ENCODE data around the gene IPP.
A peak's percentile ranks its signal among the peaks of the same experiment; 100 is the strongest.
"Not testable (repeated sequence)": the region's sequence is repeated elsewhere in the genome, so short reads cannot be mapped to it uniquely, and the experiment has no call there.

IPP gene

DNA sequence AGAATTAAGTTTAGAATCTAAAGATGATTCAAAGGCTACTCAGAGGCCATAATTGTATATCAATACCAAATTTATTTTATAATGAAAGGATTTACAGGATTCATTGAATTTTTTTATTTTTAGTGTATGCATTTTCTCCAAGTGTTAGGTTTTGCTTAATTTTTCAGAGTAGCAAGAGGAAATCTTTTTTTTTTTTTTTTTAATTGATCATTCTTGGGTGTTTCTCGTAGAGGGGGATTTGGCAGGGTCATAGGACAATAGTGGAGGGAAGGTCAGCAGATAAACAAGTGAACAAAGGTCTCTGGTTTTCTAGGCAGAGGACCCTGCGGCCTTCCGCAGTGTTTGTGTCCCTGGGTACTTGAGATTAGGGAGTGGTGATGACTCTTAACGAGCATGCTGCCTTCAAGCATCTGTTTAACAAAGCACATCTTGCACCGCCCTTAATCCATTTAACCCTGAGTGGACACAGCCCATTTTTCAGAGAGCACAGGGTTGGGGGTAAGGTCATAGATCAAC, 10.8 kb downstream of the IPP start:
- DNase-seq (ENCODE audit: low read depth in 2 of 2): not testable (repeated sequence)

DNA sequence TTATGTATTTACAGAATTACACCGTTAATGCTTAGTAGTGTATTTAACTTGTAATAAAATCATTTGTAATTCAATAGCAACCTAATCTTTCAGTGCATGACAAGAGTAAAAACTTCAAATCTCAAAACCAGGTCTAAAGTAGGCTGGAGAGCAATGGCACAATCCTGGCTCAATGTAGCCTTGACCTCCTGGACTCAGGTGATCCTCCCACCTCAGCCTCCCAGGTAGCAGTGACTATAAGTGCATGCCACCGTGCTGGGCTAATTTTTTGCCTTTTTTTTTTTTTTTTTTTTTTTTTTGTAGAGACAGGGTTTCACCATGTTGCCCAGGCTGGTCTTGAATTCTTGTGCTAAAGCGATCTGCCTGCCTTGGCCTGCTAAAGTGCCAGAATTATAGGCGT, 11.3 kb downstream of the IPP start:
- no peak for DNase-seq (ENCODE audit: low read depth in 2 of 2)

DNA sequence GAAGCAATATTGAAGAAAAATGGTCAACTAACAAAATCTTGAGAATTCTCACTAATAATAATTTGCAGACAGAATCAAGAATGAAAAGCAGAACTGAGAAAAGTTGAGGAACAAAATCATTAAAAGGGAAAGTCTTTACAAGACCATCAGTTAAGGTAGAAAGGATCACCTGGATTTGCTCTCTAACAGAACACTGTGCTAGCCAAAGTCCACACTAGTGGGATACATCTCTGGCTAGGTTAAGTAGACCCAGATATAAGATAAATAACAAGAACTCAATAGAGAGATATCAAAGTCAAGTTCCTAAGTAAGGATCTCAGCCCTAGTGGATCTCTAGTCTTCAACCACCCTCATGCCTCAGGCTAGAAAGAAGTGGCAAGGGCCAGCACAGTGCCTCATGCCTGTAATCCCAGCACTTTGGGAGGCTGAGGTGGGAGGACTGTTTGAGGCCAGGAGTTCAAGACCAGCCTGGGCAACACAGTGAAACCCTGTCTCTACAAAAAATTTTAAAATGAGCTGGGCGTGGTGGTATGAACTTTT, 19.6 kb downstream of the IPP start:
- no peak for DNase-seq (ENCODE audit: low read depth in 2 of 2)

DNA sequence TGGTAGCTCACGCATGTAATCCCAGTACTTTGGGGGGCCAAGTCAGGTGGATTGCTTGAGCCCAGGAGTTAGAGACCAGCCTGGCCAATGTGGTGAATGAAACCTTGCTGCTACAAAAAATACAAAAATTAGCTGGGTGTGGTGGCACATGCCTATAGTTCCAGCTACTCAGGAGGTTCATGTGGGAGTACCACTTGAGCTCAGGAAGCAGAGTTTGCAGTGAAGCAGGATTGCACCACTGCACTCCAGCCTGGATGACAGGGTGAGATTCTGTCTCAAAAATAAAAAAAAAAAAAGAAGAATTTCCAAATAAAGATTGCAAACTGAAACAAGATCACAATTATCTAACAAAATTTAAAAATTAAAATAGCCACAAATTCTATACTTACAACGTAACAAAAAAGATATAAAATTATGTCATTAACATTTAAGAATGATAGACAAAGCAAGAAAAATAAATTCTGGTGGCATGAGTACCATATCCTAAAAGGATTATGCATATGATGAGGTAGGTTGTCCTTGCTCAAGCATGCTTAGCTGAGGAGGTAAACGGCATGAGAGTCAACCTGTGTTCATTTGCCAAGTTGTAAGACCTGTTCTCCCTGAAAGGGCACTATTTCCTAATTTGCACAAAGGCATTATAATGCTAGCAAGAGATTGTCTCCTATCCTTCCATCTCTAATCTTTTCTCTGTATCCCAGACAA, 20.2 kb downstream of the IPP start:
- DNase-seq (ENCODE audit: low read depth in 2 of 2): no peak

DNA sequence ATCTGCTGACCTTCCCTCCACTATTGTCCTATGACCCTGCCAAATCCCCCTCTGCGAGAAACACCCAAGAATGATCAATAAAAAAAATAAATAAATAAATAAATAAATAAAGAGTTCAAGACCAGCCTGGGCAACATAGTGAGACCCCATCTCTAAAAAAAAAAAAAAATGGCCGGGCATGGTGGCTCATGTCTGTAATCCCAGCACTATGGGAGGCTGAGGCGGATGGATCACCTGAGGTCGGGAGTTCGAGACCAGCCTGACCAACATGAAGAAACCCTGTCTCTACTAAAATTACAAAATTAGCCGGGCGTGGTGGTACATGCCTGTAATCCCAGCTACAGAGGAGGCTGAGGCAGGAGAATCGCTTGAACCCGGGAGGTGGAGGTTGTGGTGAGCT, 24.4 kb downstream of the IPP start:
- not testable (repeated sequence) for DNase-seq (ENCODE audit: low read depth in 2 of 2)

DNA sequence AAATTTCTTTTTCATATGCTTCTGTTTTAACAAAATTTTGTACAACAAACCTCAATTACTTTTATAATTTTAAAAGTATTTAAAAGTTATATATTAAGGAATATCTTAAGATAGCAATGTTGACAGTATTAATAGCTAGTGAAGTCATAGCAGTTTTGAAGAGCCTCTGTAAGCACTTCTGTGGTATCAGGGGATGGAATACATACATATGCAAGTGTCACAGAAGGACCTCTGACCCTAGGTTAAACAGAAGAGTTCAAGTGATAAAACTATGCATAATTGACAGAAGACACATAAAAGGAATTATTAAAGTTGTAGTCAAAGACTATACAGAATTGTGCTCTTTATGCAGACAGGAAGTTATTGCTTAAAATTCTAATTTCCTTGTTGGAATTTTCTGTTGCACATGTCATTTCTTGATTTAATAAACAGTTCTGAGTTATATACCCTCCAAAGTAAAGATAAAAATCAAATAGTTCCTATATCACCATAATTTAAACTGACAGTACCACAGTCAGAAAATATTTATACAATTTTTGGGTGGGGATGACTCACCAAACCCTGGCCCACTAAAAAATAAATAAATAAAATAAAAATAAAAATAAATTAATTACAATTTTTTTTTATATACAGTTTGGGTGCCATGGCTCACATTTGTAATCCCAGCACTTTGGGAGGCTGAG, 27.1 kb downstream of the IPP start:
- DNase-seq (ENCODE audit: low read depth in 2 of 2): no peak

DNA sequence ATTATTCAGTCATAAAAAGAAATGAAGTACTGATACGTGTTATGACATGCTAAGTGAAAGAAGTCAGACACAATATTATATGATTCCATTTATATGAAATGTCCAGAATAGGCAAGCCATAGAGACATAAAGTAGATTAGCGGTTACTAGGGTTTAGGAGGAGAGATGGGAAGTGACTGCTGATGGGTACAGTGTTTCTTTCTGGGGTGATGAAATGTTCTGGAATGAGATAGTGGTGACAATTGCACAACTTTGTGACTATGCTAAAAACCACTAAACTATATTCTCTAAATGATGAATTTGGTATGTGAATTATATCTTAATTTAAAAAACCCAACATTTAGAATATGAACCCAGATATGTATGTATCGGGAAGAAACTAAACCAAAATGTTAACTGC, 27.6 kb downstream of the IPP start:
- DNase-seq (ENCODE audit: low read depth in 2 of 2): no peak

DNA sequence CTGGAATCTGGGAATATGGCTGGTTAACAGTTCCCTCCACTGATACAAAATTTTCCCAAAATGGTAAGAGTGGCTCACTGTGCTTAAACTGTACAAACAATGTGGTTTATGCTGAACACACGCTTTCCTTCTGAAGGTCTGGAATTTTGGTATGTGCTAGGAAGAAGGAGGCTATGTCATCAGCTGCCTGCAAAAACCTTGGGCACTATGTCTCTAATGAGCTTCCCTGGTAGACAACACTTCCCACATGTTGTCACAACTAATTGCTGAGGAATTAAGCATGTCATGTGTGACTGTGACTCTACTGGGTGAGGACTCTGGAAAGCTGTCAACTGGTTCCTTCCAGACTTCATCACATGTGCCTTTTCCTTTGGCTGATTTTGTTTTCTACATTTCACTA, 29.2 kb downstream of the IPP start:
- DNase-seq (ENCODE audit: low read depth in 2 of 2): no peak

DNA sequence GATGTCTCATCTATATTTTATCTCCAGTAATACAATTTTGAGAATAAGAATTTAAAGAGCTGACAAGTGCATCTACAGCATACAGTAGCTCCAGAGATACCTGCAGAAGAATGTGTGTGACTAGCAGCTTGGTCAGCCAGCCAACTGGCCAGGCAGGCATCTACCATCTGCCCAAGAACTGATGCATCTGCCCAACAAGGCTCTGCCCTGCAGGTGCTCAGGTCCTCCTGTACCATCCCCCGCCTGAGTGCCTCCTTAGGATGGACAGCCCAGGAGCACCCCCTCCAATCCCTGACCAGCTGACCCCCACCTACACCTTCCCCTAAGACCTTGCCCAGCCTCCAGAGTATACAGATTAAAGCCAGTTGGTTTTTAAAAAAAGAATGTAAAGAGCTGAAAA, 32.2 kb downstream of the IPP start:
- no peak for DNase-seq (ENCODE audit: low read depth in 2 of 2)

DNA sequence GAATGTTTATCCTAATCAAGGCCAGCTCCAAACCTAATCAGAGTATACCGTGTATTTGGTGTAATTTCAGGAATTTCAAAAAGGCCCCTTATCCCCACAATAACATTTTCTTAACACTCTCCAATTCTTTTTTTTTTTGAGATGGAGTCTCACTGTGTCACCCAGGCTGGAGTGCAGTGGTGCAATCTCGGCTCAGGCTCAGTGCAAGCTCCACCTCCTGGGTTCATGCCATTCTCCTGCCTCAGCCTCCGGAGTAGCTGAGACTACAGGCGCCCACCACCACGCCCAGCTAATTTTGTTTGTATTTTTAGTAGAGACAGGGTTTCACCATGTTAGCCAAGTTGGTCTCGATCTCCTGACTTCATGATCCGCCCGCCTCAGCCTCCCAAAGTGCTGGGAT, 33.1 kb downstream of the IPP start:
- not testable (repeated sequence) for DNase-seq (ENCODE audit: low read depth in 2 of 2)

DNA sequence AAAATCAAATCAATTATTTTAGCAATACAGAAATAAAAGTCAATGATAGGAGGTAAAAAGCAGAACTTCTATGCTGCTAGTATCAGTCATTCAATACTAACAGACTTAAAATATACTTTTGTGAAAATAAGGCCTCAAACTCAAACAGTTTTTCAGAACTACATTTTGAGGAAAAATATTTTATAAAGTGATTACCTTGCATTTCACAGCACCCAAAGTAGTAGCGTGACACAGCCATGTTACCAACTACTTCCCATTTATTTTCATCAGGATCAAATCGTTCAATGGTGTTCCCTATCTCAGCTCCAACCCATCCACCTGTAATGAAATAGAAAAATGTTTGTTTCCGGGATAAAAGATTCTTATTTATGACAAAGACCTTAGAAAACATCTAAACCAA, 33.8 kb downstream of the IPP start:
- no peak for DNase-seq (ENCODE audit: low read depth in 2 of 2)

DNA sequence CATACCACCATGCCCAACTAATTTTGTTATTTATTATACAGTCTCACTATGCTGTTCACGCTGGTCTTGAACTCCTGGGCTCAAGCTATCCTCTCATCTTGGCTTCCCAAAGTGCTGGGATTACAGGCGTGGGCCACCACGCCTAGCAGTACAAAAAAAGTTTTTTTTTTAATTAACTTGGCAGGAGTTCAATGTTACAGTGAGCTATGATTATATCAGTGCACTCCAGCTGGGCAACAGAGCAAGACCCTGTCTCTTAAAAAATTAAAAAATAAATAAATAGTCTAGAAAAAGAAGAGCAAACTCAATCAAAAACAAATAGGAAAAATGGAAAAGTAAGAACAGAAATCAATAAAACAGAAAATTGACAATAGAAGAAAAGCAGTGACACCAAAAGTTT, 36.7 kb downstream of the IPP start:
- DNase-seq (ENCODE audit: low read depth in 2 of 2): no peak

DNA sequence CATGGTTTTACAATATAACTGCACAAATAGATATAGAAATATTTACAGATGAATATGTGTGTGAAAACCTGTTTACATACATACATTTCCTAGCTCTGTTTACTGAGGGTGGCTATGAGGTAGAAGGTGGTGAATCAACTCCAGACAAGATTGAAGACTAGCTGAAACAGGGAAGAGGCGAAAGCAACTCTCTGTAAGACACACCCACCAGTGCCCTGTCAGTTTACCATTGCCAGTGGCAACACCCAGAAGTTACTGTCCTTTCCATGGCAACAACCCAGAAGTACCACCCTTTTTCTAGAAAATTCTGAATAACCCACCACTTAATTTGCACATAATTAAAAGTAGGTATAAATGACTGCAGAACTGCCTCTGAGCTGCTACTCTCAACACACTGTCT, 45.8 kb downstream of the IPP start:
- no peak for DNase-seq (ENCODE audit: low read depth in 2 of 2)

DNA sequence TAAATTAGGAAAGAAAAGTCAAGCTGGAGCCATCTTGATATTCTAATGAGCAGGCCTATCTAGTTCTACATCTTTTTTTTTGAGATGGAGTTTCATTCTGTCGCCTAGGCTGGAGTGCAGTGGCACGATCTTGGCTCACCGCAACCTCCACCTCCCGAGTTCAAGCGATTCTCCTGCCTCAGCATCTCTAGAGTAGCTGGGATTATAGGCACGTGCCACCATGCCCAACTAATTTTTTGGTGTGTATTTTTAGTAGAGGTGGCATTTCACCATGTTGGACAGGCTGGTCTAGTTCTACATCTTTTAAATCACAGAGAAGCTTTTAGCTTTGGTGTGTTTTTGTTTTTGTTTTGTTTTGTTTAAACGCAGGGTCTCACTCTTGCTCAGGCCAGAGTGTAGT, 55.6 kb downstream of the IPP start:
- no peak for DNase-seq (ENCODE audit: low read depth in 2 of 2)

DNA sequence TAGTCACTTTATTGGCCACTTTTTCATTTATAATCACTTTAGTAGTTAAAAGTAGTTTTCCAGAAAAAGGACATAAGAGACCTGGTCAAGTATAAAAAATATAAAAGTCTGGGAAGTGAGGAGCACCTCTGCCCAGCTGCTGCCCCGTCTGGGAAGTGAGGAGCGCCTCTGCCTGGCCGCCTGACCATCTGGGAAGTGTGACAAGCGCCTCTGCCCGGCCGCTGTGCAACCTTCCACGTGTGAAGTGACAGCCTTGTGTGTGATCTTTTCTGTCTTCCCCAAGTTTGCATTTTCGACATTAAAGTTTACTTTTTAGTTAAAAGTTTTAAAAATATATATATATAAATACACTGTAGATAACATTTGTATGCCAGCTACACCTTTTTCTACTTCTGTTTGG, 56.6 kb downstream of the IPP start:
- DNase-seq (ENCODE audit: low read depth in 2 of 2): not testable (repeated sequence)

DNA sequence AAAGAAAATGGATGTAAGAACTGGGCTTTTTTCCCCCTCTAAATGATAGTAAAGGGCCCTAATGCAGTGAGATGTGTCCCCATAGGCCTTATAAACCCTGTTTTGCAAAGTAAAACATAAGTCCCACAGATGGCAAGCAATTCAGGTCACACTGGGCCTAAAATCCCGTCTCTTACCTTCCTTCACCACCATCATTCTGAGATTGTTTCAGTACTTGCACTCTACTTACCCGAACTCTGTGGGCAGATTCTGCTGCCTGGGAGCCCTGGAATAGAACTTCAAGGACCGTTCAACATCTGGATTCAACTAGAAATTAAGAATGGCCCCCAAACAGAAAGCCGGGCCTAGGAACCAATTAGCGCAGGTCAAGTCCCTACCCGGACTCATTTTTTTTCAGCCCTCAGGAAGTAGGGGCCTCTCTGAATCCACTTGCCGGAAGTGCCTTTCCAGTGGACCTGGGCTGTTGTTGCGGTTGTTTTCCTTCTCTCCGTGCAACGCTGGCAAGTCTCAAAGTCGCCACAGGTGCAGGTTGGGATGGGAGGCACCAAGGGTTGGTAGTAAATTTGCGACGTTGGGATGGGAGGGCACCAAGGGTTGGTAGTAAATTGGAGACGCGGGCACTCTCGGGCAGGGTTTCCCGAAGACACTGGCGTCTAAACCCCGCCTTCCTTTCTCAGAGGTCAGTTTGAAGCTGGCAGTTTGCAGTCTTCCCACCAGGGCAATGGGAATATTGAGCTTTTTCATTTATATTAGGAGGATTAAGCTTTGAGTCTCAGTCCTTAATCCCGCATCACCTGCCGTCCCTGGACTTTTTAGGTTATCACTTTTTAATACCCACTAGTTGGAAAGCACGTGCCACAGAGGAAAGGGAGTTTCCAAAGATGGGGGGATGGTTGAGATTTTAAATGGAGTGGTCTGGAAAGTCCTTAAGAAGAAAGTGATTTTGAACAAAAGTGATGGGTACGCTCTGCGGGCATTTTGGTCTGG, 62.4 kb downstream of the IPP start, which contains the start of gene TMEM69:
TSS of gene TMEM69 (plus strand) at position 428 of the 987 bp plus-strand sequence. CDS start 2,888 bp downstream, outside the sequence.
- DNase-seq (ENCODE audit: low read depth in 2 of 2): peak; percentile 57 to 67

DNA sequence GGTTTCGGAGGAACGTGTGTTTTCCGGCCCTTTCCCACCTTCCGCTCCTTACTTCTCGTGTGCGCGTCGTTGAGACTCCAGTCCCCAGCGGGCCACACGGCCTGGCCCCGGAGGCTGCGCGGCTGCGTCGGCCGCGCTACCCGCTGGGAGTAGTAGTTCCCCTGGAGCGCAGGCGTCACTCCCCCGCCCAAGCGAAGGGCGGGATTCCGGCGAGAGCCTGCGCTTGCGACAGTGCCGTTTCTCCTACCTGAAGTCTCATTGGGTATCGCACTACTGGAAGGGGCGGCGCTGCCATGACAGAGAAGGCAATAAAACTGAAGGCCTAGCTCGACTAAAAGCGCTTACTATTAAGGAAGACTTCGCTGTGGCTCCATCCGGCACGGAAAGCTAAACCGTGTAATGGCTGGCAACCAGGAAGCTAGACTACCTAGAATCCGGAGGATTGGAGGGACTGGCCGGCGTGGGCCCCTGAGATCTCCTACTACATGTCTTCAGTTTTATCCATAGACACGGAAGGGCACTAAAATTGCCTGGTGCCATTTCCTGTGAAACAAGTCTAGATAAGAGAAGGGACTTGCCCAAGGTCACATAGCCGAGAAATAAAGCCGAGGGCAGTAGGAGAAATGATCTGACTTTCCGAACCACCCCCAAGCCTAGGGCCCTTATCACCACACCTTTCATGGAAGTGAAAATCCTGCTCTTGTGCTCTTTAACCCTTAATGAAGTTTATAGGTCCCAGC, 63.3 kb downstream of the IPP start:
- peak; percentile 91 to 94 for DNase-seq (ENCODE audit: low read depth in 2 of 2)

DNA sequence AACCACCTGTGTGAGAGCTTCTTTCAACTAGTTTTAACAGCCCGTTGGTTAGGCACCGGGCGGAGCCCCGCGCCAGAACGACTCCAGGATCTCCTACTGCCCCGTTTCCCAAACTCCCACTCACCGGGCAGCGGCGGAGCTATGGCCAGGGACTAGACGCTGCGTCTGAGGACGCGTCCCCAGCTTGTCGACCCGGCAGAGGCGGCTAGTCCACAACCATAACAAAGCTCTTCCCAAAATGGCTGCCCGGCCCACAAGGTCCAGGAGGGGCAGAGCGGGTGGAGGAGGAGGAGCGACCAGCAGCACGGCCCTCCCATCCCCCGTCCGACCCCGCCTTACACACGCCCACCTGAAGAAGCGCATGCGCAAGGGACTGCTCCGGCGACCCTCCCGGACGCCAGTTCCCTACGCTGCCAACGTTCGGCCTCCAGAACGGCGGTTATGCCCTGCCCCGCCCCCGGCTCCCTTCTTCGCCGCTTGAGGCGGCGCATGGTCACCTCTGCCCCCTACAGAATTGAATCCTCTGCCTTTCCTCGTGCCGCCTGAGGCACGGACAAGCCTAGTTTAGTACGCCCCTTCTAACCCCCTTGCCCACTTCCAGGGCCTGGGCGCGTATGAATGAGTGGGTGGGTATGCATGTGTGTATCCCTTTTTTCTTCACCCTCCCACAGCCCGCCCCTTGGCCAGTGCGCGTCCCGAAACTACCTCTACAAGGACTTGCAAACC, 64.0 kb downstream of the IPP start, which contains the start of gene GPBP1L1:
TSS of gene GPBP1L1 (minus strand) at position 246 of the 726 bp plus-strand sequence. CDS start 27,446 bp downstream, outside the sequence.
- DNase-seq (ENCODE audit: low read depth in 2 of 2): peak; percentile 96 to 97

DNA sequence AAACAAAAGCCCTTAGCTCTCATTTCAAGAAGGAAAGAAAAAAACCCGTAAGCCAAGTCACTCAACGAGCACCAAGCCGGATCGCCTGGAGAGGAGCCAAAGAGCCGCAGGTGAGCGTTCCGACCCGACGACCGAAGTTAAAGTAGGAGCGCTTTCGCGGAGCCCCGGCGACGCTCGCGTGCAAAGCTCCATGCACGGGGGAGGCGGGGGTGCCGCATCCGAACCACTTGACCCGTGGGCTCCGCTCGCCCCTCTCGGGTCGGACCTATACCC, 64.5 kb downstream of the IPP start:
- peak; percentile 22 to 48 for DNase-seq (ENCODE audit: low read depth in 2 of 2)

DNA sequence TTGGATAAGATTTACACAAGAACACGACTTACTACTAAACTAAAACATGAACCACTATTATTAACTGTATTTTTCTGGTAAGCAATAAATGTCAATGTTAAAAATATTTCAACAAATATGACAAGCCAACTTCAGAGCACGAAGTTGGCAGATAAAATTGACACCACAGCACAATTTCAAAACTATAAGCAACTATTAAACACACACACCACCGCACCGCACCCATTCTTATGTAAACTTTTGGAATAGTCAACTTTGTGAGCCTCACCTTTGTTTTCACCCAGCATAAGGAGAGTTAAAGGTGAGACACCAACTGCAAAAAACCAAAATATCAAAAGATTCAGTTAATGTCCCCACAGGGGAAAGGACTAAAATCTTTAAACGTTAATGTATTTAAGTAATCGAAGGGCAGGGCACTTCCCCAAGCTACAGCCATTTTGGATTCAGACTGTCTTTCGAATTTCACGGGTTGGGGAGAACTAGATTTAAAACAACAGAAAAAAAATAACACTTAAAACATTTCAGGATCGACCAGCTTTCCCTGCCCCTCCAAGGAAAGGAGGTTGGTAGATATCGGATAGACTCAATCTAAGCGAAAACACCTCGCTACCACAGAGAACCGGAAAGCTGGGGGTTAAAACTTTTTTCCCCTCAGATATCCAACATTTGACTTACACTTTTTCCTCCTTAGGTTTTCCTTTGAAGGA, 65.0 kb downstream of the IPP start:
- DNase-seq (ENCODE audit: low read depth in 2 of 2): no peak
